Measurements from ENCODE around the gene DFFB. TPM values are rescaled to one million over a fixed set of nuclear protein-coding genes. Genes with fewer than 3 reads are reported as not detected.

The DFFB gene, protein sequence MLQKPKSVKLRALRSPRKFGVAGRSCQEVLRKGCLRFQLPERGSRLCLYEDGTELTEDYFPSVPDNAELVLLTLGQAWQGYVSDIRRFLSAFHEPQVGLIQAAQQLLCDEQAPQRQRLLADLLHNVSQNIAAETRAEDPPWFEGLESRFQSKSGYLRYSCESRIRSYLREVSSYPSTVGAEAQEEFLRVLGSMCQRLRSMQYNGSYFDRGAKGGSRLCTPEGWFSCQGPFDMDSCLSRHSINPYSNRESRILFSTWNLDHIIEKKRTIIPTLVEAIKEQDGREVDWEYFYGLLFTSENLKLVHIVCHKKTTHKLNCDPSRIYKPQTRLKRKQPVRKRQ
- 10 to 100 TPM; 12.2 to 13.6 TPM for total RNA-seq

- ChIA-PET POLR2A (interaction anchor here (1.6 kb wide), 1 partner anchor 43 kb away, joined by 10 read pairs; the partner anchor contains the start of gene C1orf174), CTCF (interaction anchor here (0.8 to 2.1 kb wide), 4 partner anchors 43 to 133 kb away, joined by 3 to 6 read pairs (median 4); partner anchors contain the start of gene C1orf174)
These were observed at the start of gene DFFB, which contains the start of gene CEP104 for GRCh38 chr1:3856923-3857790. Gene DFFB, plus strand, starts transcription at chr1:3857476. Its CDS starts 128 bp downstream, at chr1:3857604. Gene CEP104, minus strand, starts transcription at chr1:3857211. Its CDS starts 4,804 bp downstream, at chr1:3852407.

GRCh38 chr1:3807769-3808168 lies 49.5 kb upstream of the DFFB start:
- ChIA-PET CTCF (no interaction called here), POLR2A (no interaction called here)

GRCh38 chr1:3809680-3810079 lies 47.6 kb upstream of the DFFB start:
- CTCF ChIA-PET: interaction anchor here (0.9 kb wide), 1 partner anchor 23 kb away, joined by 3 read pairs; no protein-coding TSS in a partner anchor
- POLR2A ChIA-PET: no interaction called here

DNA sequence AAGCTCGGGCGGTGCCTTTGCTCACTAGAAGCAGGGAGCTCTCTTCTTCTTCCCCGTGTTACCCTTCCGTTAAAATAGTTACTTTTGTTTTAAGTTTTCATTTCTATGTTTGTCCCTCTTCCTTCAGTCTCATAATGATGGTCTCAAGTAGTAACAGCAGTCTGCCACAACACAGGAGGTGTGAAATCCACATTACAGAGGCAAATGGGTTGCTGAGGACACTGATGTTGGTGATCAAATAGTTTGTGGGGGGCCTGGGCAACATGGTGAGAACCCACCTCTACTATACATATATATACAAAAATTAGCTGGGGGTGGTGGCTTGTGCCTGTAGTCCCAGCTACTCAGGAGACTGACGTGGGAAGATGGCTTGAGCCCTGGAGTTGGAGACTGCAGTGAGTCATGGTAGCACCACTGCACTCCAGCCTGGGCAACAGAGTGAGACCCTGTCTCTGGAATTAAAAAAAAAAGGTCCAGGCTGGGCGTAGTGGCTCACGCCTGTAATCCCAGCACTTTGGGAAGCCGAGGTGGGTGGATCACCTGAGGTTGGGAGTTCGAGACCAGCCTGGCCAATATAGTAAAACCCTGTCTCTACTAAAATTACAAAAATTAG lies 47.0 kb upstream of the DFFB start:
- ChIA-PET CTCF (interaction anchor here (0.9 kb wide), 1 partner anchor 23 kb away, joined by 3 read pairs; no protein-coding TSS in a partner anchor), POLR2A (interaction anchor here (0.6 kb wide), 1 partner anchor 22 kb away, joined by 3 read pairs; no protein-coding TSS in a partner anchor)

DNA sequence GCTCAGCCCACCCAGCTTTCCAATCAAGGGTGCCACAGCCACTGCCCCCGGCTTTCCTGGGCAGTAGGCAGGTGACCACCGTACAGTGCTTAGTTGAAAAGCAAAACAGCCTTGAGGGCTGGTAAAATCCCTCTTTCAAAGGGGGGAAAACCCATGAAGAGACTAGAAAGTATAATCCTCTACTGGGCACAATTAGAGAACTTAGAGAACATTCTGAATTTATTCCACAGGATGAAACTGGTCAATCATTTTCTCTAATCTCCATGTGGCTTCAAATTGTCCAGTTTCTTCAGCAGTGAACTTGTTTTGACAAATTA lies 45.7 kb upstream of the DFFB start:
- ChIA-PET CTCF (no interaction called here), POLR2A (no interaction called here)

DNA sequence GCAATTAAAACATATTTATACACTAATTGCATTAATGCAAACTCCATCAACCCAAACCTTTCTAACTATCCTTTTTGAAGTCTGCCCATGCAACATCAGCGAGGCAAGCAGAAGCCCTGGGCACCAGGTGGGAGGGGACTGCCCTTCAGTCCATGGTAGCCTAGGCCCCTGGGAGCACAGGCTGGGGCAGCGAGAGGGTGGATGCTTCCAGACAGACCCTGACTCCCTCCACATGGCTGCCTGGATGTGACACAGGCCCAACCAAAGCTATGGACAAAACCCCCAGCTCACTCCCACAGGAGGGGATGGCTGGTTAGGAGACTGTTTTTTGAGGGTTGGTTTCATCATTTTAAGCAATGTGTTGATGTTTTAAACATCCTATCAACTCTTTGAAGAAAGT lies 43.2 kb upstream of the DFFB start:
- POLR2A ChIA-PET: no interaction called here
- CTCF ChIA-PET: no interaction called here

GRCh38 chr1:3814771-3815561 lies 42.3 kb upstream of the DFFB start:
- POLR2A ChIA-PET: interaction anchor here (0.6 kb wide), 1 partner anchor 62 kb away, joined by 5 read pairs; no protein-coding TSS in a partner anchor

DNA sequence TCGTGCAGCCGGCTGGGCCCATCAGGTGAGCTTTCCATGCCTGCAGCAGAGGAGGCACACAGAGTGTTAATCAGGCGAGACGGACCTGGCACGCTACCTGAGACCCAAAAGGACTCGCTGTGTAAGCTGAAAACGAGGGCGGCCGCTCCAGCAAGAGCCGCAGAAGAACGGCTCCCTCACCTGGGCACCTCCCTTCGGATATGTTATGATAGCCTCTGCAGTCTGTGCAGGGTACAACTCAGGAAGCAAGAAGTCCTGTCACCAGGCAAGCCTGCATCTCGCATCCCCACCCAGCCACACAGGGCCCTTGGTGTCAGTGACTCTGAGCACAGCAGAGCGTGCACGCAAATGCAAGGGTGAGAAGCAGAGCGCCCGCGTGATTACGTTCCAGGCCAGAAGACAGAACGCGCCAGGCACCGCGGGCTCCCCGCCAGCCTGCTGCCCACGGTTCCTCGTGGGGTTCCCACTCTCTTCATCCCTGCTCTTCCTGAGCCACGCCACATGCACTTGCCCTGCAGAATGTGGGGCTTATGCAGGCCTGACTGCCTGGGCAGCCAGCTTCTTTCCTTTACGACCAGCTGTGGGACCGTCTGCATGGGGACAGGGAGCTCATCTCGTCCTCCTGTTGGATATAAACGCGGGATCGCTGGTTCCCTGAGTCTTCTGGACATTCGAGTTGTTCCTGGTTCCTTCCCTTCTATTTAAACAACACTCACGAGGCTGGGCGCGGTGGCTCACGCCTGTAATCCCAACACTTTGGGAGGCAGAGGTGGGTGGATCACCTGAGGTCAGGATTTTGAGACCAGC lies 40.7 kb upstream of the DFFB start:
- POLR2A ChIA-PET: no interaction called here
- CTCF ChIA-PET: no interaction called here

More at GRCh38 chr1:3814771-3815561, 42.3 kb upstream of the DFFB start:
- CTCF ChIA-PET: no interaction called here

GRCh38 chr1:3817138-3817740 lies 40.0 kb upstream of the DFFB start:
- POLR2A ChIA-PET: no interaction called here
- CTCF ChIA-PET: no interaction called here

DNA sequence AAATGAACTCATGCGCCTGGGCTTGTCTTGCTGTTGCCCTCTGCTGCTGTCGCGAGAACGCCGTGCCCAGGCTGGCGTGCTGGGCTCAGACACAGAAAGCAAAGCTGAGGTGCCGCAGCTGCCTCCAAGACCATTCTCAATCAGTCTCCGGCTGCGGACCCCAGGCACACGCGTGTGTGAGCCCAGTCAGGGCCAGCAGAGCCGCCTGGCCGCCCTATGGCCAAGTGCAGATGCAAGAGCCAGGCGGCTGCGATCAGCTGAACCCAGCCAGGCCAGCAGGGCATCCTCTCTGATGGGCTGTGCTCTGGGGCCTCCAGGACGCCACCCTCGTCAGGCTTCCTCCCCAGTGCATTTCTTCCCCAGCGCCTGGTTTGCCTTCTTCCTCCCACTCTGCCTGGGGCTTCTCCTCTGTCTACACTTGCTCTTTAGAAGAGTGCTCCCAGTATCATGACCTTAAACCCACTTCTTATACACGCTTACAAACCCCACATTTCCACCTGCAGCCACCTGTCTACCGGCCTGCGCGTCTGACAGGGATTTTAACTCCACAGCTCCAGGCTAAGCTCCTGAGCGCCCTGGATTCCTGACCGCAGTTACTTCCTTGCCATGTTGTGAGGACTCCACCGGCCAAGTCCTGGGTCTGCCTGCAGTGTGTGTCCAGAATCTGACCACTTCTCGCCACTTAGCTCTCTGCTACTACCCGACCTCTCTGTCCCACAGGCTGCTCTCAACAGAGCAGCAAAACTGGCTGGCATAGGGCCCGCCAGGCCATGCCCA lies 39.3 kb upstream of the DFFB start:
- ChIA-PET CTCF (interaction anchor here (0.6 kb wide), 1 partner anchor 95 kb away, joined by 4 read pairs; no protein-coding TSS in a partner anchor), POLR2A (no interaction called here)

- ChIA-PET CTCF (no interaction called here), POLR2A (no interaction called here)
These were observed 37.5 kb upstream of the DFFB start for GRCh38 chr1:3819771-3820200.

DNA sequence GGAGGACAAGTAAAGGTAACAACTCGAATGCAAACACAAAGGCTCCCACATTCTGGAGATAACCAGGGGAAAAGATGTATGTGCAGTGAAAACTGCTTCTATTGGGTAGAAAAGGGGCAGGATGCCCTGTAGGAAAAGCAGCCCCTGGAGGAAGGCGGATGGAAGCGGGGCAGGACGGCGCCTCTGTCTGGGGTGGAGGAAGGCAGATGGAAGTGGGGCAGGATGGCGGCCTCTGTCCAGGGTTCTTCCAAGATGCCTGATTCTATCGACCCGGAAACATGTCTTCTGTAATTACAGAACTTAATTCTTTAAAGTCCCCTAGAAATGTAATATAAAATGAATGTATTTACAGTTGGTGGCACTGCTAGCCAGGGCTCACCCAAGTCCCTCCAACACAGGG lies 37.0 kb upstream of the DFFB start:
- CTCF ChIA-PET: no interaction called here

GRCh38 chr1:3821004-3821403 lies 36.3 kb upstream of the DFFB start:
- ChIA-PET POLR2A (no interaction called here), CTCF (no interaction called here)

More for the DNA sequence above, 37.0 kb upstream of the DFFB start:
- POLR2A ChIA-PET: no interaction called here

DNA sequence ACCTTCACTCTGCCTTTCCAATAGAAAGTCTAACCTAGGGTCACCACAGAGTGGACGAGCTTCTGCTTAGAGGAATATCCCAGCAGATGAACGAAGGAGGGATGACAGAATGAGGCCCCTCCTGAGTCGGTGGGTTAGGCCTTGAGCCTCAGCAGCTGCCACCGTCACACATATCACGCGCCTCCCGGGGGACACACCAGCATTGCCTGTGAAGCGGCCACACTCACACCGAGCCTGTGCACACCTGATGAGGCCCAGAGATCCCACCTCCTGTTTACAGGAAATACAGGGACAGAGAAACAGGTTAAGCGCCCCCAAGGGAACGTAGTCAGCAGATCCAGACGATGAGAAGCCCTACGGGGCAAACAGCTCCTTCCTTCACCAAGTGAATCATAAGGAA lies 35.8 kb upstream of the DFFB start:
- POLR2A ChIA-PET: no interaction called here
- CTCF ChIA-PET: no interaction called here

DNA sequence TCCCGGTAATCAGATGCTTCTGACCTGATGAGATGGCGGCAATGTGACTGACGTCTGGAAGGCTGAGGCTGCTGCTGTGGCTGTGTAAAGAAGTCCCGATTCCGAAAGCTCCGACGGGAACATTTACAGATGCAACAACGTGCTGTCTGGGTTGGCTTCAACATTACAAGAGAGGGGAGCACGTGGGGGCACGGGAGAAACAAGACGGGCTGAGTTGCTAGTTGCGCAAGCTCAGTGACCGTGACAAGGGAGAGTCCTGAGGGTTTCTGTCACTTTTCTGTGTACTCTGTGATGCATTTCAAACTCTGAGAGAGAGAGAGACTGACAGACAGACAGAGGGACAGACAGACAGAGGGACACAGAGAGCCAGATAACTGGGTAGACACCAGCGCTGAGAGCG lies 35.4 kb upstream of the DFFB start:
- CTCF ChIA-PET: no interaction called here

GRCh38 chr1:3822421-3822820 lies 34.9 kb upstream of the DFFB start:
- ChIA-PET POLR2A (no interaction called here), CTCF (no interaction called here)

More for the DNA sequence above, 35.4 kb upstream of the DFFB start:
- POLR2A ChIA-PET: no interaction called here

DNA sequence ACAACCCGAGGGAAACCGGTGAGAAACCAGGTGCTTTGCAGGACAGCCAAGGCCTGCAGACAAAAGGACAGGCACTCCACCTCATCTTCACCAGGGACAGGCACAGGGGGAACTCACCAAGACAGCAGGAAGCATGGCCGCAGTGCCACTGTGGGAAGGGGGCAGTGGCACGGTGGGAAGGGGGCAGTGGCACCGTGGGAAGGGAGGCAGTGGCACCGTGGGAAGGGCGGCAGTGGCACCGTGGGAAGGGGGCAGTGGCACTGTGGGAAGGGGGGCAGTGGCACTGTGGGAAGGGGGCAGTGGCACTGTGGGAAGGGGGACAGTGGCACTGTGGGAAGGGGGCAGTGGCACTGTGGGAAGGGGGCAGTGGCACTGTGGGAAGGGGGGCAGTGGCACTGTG lies 32.6 kb upstream of the DFFB start:
- POLR2A ChIA-PET: no interaction called here
- CTCF ChIA-PET: no interaction called here

- ChIA-PET POLR2A (no interaction called here), CTCF (no interaction called here)
These were observed 31.9 kb upstream of the DFFB start for GRCh38 chr1:3825356-3825755.
